LoVo (cell line): ENCODE measurements around the gene GART.

Experiments
- DNase-seq: peaks from one replicate; pipeline ENCODE4 v3.0.0-alpha.2; 2016; ENCODE audit warnings: low spot score

The GART gene

GRCh38 chr21:33461538-33462250 lies 80.2 kb downstream of the GART start:
- DNase-seq, result no peak

GRCh38 chr21:33458861-33459260 lies 83.1 kb downstream of the GART start:
- no peak for DNase-seq

- no peak for DNase-seq
Measured at GRCh38 chr21:33455686-33456446, 86.1 kb downstream of the GART start.
